Vagina (tissue), 2 donors: ENCODE results near the gene PLD6. TPM values are rescaled to one million over a fixed set of nuclear protein-coding genes. Genes with fewer than 3 reads are reported as not detected.
"Not testable (repeated sequence)": the region's sequence is repeated elsewhere in the genome, so short reads cannot be mapped to it uniquely, and the experiment has no call there.

Experiments
- DNase-seq, 2 donors: peaks; one replicate each; pipeline ENCODE4 v3.0.0-alpha.2; 2017; ENCODE audit errors: extremely low spot score in 2 of 2
- H3K27ac ChIP-seq: fragments of 200-600 bp; sonication (generic); one replicate; pipeline ENCODE4 v1.5.1; 2019
- H3K27me3 ChIP-seq: fragments of 200-600 bp; sonication (generic); one replicate; pipeline ENCODE4 v1.5.1; 2019
- H3K36me3 ChIP-seq, 2 donors: fragments of 200-600 bp; sonication (generic); one replicate each; pipeline ENCODE4 v1.5.1; 2017 to 2019
- H3K4me1 ChIP-seq: fragments of 200-600 bp; sonication (generic); one replicate; pipeline ENCODE4 v1.5.1; 2019
- H3K4me3 ChIP-seq, 2 donors: fragments of 200-600 bp; sonication (generic); 1 replicate in 1 of 2; 2 replicates in 1 of 2; pipeline ENCODE4 v1.5.1; 2016 to 2019
- H3K9me3 ChIP-seq: fragments of 200-600 bp; sonication (generic); one replicate; pipeline ENCODE4 v1.5.1; 2019
- CTCF ChIP-seq, 3 experiments: fragments of 450-650 bp in 2 of 3; fragments of 200-600 bp in 1 of 3; sonication (generic) in 1 of 3; IDR thresholded peaks; one replicate each; pipeline ENCODE4 v1.5.1; 2017 to 2019; ENCODE audit warnings: antibody characterized with exemption in 3 of 3, mild to moderate bottlenecking in 2 of 3, moderate library complexity in 2 of 3
- POLR2A ChIP-seq, 2 donors: fragments of 450-650 bp; IDR thresholded peaks; one replicate each; pipeline ENCODE4 v1.6.1; 2017; ENCODE audit warnings: antibody characterized with exemption in 2 of 2, mild to moderate bottlenecking in 2 of 2, moderate library complexity in 2 of 2
- POLR2AphosphoS5 ChIP-seq, 2 donors: sonication (generic); formaldehyde crosslinking; IDR thresholded peaks; one replicate each; pipeline ENCODE4 v1.9.0; 2017; ENCODE audit warnings: antibody characterized with exemption in 2 of 2, mild to moderate bottlenecking in 2 of 2, low read depth in 1 of 2; ENCODE audit not compliant: insufficient read depth in 1 of 2
- intact Hi-C: fragments of 100-400 bp; cut with DNase I; formaldehyde crosslinking; loops from one replicate; pipeline ENCODE4 v1.15.1; 2023
- total RNA-seq: library from RNA; depleted of rRNA; stranded (reverse); fragments of >200 nt; gene quantifications from one replicate; pipeline ENCODE4 v1.2.3, GENCODE V29; 2016

Gene PLD6
- 0.74 TPM for total RNA-seq

- intact Hi-C loops: loop anchor here (10.0 kb wide), 1 partner anchor 62 kb away; no protein-coding TSS in a partner anchor
- Histone ChIP-seq H3K4me1 (peaks cover 44% of the 10 kb centered on the region), H3K27me3 (no peaks in the 10 kb centered on the region), H3K4me3 (peak within 1 kb of the TSS; percentile 56 to 60), H3K9me3 (no peaks in the 10 kb centered on the region), H3K27ac (peak within 1 kb of the TSS; percentile 94), H3K36me3 (no peaks in the 10 kb centered on the region)
- DNase-seq: no peak
- TF ChIP-seq POLR2AphosphoS5 (IDR thresholded peaks at IDR 0.05; ENCODE audit: insufficient read depth in 1 of 2, low read depth in 1 of 2) (no peak), CTCF (IDR thresholded peaks at IDR 0.05) (no peak), POLR2A (IDR thresholded peaks at IDR 0.05) (no peak)
Observed at GRCh38 chr17:17206124-17206912, at the start of gene PLD6. PLD6 (minus strand) TSS chr17:17206333; CDS start chr17:17206286, 47 bp downstream.

GRCh38 chr17:17255689-17256088, 49.6 kb upstream of the PLD6 start:
- H3K4me1 ChIP-seq, DNase-seq, H3K27ac ChIP-seq, H3K4me3 ChIP-seq, intact Hi-C loops, H3K27me3 ChIP-seq, H3K9me3 ChIP-seq: not testable (repeated sequence)
- H3K36me3 ChIP-seq: peaks cover 0 to 89% of the 10 kb centered on the region in 2 donors

GRCh38 chr17:17254036-17254435, 47.9 kb upstream of the PLD6 start:
- no peaks in the 10 kb centered on the region for H3K4me1 ChIP-seq
- no peaks in the 10 kb centered on the region for H3K9me3 ChIP-seq
- no peak overlapping the region for H3K27ac ChIP-seq
- DNase-seq: no peak
- H3K27me3 ChIP-seq: no peaks in the 10 kb centered on the region
- intact Hi-C loops: no loop called here
- TF ChIP-seq POLR2AphosphoS5 (IDR thresholded peaks at IDR 0.05; ENCODE audit: insufficient read depth in 1 of 2, low read depth in 1 of 2) (no peak), POLR2A (IDR thresholded peaks at IDR 0.05) (no peak), CTCF (IDR thresholded peaks at IDR 0.05) (no peak)
- H3K4me3 ChIP-seq: no peak overlapping the region
- H3K36me3 ChIP-seq: peaks cover 0 to 81% of the 10 kb centered on the region in 2 donors

- TF ChIP-seq CTCF (IDR thresholded peaks at IDR 0.05): no peak
- no peak for TF ChIP-seq POLR2A (IDR thresholded peaks at IDR 0.05)
- Histone ChIP-seq H3K9me3 (no peaks in the 10 kb centered on the region), H3K27me3 (no peaks in the 10 kb centered on the region), H3K4me3 (no peak overlapping the region), H3K4me1 (no peaks in the 10 kb centered on the region), H3K27ac (no peak overlapping the region), H3K36me3 (peaks cover 0 to 77% of the 10 kb centered on the region in 2 donors)
- no peak for DNase-seq
- intact Hi-C loops: no loop called here
Observed at GRCh38 chr17:17253406-17253805, 47.3 kb upstream of the PLD6 start.

GRCh38 chr17:17252149-17252661, 46.1 kb upstream of the PLD6 start:
- Histone ChIP-seq H3K4me3 (no peak overlapping the region), H3K27me3 (no peaks in the 10 kb centered on the region), H3K36me3 (peaks cover 0 to 77% of the 10 kb centered on the region in 2 donors), H3K9me3 (no peaks in the 10 kb centered on the region), H3K27ac (no peak overlapping the region), H3K4me1 (no peaks in the 10 kb centered on the region)
- intact Hi-C loops: no loop called here
- DNase-seq: no peak
- TF ChIP-seq CTCF (IDR thresholded peaks at IDR 0.05) (no peak), POLR2A (IDR thresholded peaks at IDR 0.05) (no peak), POLR2AphosphoS5 (IDR thresholded peaks at IDR 0.05; ENCODE audit: insufficient read depth in 1 of 2, low read depth in 1 of 2) (no peak)
